HCT116 (cell line): ENCODE measurements around the gene SUGCT. TPM values are rescaled to one million over a fixed set of nuclear protein-coding genes. Genes with fewer than 3 reads are reported as not detected.

Experiments
- ATAC-seq: fragments of 200-7000 bp; cut with Tn5 transposase; 2 replicates; pipeline ENCODE4 v1.9.1; 2020; ENCODE audit warnings: mild to moderate bottlenecking, moderate library complexity
- BruUV-seq: library from RNA; stranded (reverse); fragments of 400-500 nt; replicated peaks from 2 replicates; lab custom pipeline; 2021; lab: Mats Ljungman, UMichigan
- CTCF ChIA-PET: fragments of 300-600 bp; sonication (Branson Sonifier 250); formaldehyde crosslinking; loops from one replicate; lab custom pipeline; 2021; ENCODE audit warnings: antibody characterized with exemption; lab: Charles Lee
- POLR2A ChIA-PET: fragments of 300-600, 350-600 bp; sonication (Branson Sonifier 250); formaldehyde crosslinking; loops from one replicate; lab custom pipeline; 2021; ENCODE audit warnings: antibody characterized with exemption; lab: Charles Lee
- RAD21 ChIA-PET, 2 experiments: fragments of 300-600 bp; sonication (Branson Sonifier 250); formaldehyde crosslinking; loops; one replicate each; lab custom pipeline; 2023; ENCODE audit warnings: low total read pairs in 2 of 2; ENCODE audit not compliant: uncharacterized antibody in 2 of 2, unreplicated experiment in 2 of 2, low non-redundant PET in 1 of 2; lab: Charles Lee
- DNase-seq: peaks from one replicate; pipeline ENCODE4 v3.0.0-alpha.2; 2010; ENCODE audit warnings: low read depth, low spot score
- H2AFZ ChIP-seq: fragments of 200-600 bp; shearing (Covaris generic), sonication (generic); 2 replicates; pipeline ENCODE4 v1.6.1; 2017; ENCODE audit warnings: low read depth, mixed run types, mixed read lengths, antibody characterized with exemption, low read length; ENCODE audit not compliant: poor library complexity, severe bottlenecking
- H3K27ac ChIP-seq: 2 replicates; pipeline ENCODE4 v1.5.1; 2012; ENCODE audit warnings: low read depth, low read length
- H3K27me3 ChIP-seq: fragments of 200-600 bp; sonication (generic); 2 replicates; pipeline ENCODE4 v1.6.1; 2016; ENCODE audit warnings: mixed run types, low read length, mixed read lengths; ENCODE audit not compliant: insufficient read depth
- H3K36me3 ChIP-seq, 2 experiments: fragments of 200-500 bp in 1 of 2; fragments of 200-600 bp in 1 of 2; sonication (Bioruptor generic) in 1 of 2; sonication (generic) in 1 of 2; 2 replicates each; pipeline versions ENCODE4 v1.5.1 to v1.6.1; 2014 to 2016; ENCODE audit warnings: low read length in 2 of 2, inconsistent platforms in 1 of 2, mixed read lengths in 1 of 2, mixed run types in 1 of 2; ENCODE audit not compliant: insufficient read depth in 2 of 2, control insufficient read depth in 1 of 2
- H3K4me1 ChIP-seq, 2 experiments: fragments of 200-600 bp in 1 of 2; sonication (generic) in 1 of 2; 2 replicates each; pipeline versions ENCODE4 v1.5.1 to v1.6.1; 2012 to 2017; ENCODE audit warnings: low read length in 2 of 2, inconsistent platforms in 1 of 2, mild to moderate bottlenecking in 1 of 2, mixed read lengths in 1 of 2, mixed run types in 1 of 2, moderate library complexity in 1 of 2; ENCODE audit not compliant: insufficient read depth in 2 of 2, control insufficient read depth in 1 of 2
- H3K4me2 ChIP-seq: fragments of 200-600 bp; sonication (generic); 2 replicates; pipeline ENCODE4 v1.6.1; 2017; ENCODE audit warnings: mixed run types, low read length, mixed read lengths
- H3K4me3 ChIP-seq, 2 experiments: fragments of 200-600 bp in 1 of 2; sonication (generic) in 1 of 2; replicated peaks in 1 of 2; 2 replicates each; pipeline ENCODE4 v1.5.1; 2011 to 2016; ENCODE audit warnings: low read length in 2 of 2, control low read depth in 1 of 2, low read depth in 1 of 2, mild to moderate bottlenecking in 1 of 2, mixed read lengths in 1 of 2, mixed run types in 1 of 2
- H3K79me2 ChIP-seq: fragments of 200-600 bp; sonication (generic); 2 replicates; pipeline ENCODE4 v1.6.1; 2017; ENCODE audit warnings: mild to moderate bottlenecking, mixed run types, low read length, moderate library complexity, mixed read lengths; ENCODE audit not compliant: insufficient read depth
- H3K9ac ChIP-seq: fragments of 200-600 bp; sonication (generic); 2 replicates; pipeline ENCODE4 v1.6.1; 2016; ENCODE audit warnings: low read length, mixed read lengths
- H3K9me2 ChIP-seq: fragments of 200-600 bp; sonication (generic), shearing (Covaris generic); 2 replicates; pipeline ENCODE4 v1.6.1; 2017; ENCODE audit warnings: mixed run types, mild to moderate bottlenecking, moderate library complexity; ENCODE audit not compliant: insufficient read depth
- H3K9me3 ChIP-seq, 2 experiments: fragments of 200-500 bp in 1 of 2; fragments of 200-600 bp in 1 of 2; sonication (Bioruptor generic) in 1 of 2; sonication (generic) in 1 of 2; 2 replicates each; pipeline ENCODE4 v1.6.1; 2014 to 2017; ENCODE audit warnings: low read length in 2 of 2, mixed read lengths in 2 of 2, inconsistent platforms in 1 of 2, low read depth in 1 of 2, mild to moderate bottlenecking in 1 of 2, mixed run types in 1 of 2, moderate library complexity in 1 of 2; ENCODE audit not compliant: control insufficient read depth in 1 of 2, insufficient read depth in 1 of 2
- H4K20me1 ChIP-seq: fragments of 200-600 bp; sonication (generic), shearing (Covaris generic); 2 replicates; pipeline ENCODE4 v1.6.1; 2017; ENCODE audit warnings: mixed run types, mild to moderate bottlenecking, moderate library complexity; ENCODE audit not compliant: insufficient read depth
- CBX3 ChIP-seq: IDR thresholded peaks from 2 replicates; pipeline ENCODE4 v1.6.1; 2012; ENCODE audit warnings: low read depth
- CEBPB ChIP-seq: IDR thresholded peaks from 2 replicates; pipeline ENCODE4 v1.6.1; 2012; ENCODE audit warnings: low read depth
- EGR1 ChIP-seq: IDR thresholded peaks from 2 replicates; pipeline ENCODE4 v1.6.1; 2012; ENCODE audit warnings: low read depth
- EZH2phosphoT487 ChIP-seq: fragments of 200-600 bp; IDR thresholded peaks from 2 replicates; pipeline ENCODE4 v1.6.1; 2018; ENCODE audit warnings: antibody characterized with exemption, borderline replicate concordance
- FOSL1 ChIP-seq: IDR thresholded peaks from 2 replicates; pipeline ENCODE4 v1.6.1; 2012; ENCODE audit warnings: low read depth
- MAX ChIP-seq: IDR thresholded peaks from 2 replicates; pipeline ENCODE4 v1.6.1; 2012
- RAD21 ChIP-seq: IDR thresholded peaks from 2 replicates; pipeline ENCODE4 v1.6.1; 2012; ENCODE audit warnings: low read depth, mild to moderate bottlenecking
- SP1 ChIP-seq: IDR thresholded peaks from 2 replicates; pipeline ENCODE4 v1.6.1; 2012; ENCODE audit warnings: low read depth
- SRF ChIP-seq: IDR thresholded peaks from 2 replicates; pipeline ENCODE4 v1.6.1; 2012; ENCODE audit warnings: low read depth
- YY1 ChIP-seq: IDR thresholded peaks from 2 replicates; pipeline ENCODE4 v1.6.1; 2011; ENCODE audit warnings: low read length, low read depth, moderate library complexity, mild to moderate bottlenecking; ENCODE audit not compliant: insufficient replicate concordance; ENCODE audit errors: extremely low read depth
- ZBTB33 ChIP-seq: IDR thresholded peaks from 2 replicates; pipeline ENCODE4 v1.6.1; 2011; ENCODE audit warnings: mild to moderate bottlenecking, low read length, moderate library complexity; ENCODE audit not compliant: insufficient replicate concordance; ENCODE audit errors: extremely low read depth
- ZFX ChIP-seq: fragments of 450-650 bp; IDR thresholded peaks from 2 replicates; pipeline ENCODE4 v1.6.1; 2017
- ZNF274 ChIP-seq: fragments of 200-500 bp; sonication (Bioruptor generic); IDR thresholded peaks from 2 replicates; pipeline ENCODE4 v1.6.1; 2014; ENCODE audit warnings: mild to moderate bottlenecking, low read depth, low read length, inconsistent platforms
- intact Hi-C: fragments of 100-400 bp; cut with micrococcal nuclease; formaldehyde crosslinking; loops from 2 replicates; pipeline ENCODE4 v1.10.0; 2022
- total RNA-seq: library from RNA; stranded (reverse); gene quantifications from one replicate; pipeline ENCODE4 v1.2.1, GENCODE V29; 2021; ENCODE audit not compliant: unreplicated experiment

The SUGCT gene
- total RNA-seq, 1 experiment from 2014 or later = 4.4 TPM

- Histone ChIP-seq H4K20me1 (no peaks in the 10 kb centered on the region), H3K36me3 (no peaks in the 10 kb centered on the region), H3K4me2 (no peak overlapping the region), H3K4me1 (no peaks in the 10 kb centered on the region), H3K4me3 (no peak overlapping the region), H3K9ac (no peak overlapping the region), H3K9me3 (no peaks in the 10 kb centered on the region), H3K27me3 (no peaks in the 10 kb centered on the region), H3K9me2 (no peaks in the 10 kb centered on the region), H2AFZ (no peak overlapping the region), H3K79me2 (no peaks in the 10 kb centered on the region), H3K27ac (no peak overlapping the region)
- ATAC-seq (no peak), DNase-seq (no peak)
- TF ChIP-seq SP1 = no peak
- TF ChIP-seq FOSL1 = no peak
- TF ChIP-seq CEBPB = no peak
- TF ChIP-seq MAX = no peak
- TF ChIP-seq ZNF274 = no peak
- TF ChIP-seq EGR1 = no peak
- CTCF ChIA-PET = no interaction called here
- RAD21 ChIA-PET = no interaction called here
- no TSS peak for BruUV-seq
- intact Hi-C loops = no loop called here
- POLR2A ChIA-PET = no interaction called here
These were observed 680.7 kb downstream of the SUGCT start for GRCh38 chr7:40815512-40815911.

GRCh38 chr7:40822861-40823260 is 688.1 kb downstream of the SUGCT start:
- ChIA-PET RAD21 (no interaction called here), POLR2A (no interaction called here), CTCF (no interaction called here)
- Histone ChIP-seq H3K4me3 (no peak overlapping the region), H4K20me1 (no peaks in the 10 kb centered on the region), H3K9ac (no peak overlapping the region), H3K9me3 (no peaks in the 10 kb centered on the region), H3K36me3 (no peaks in the 10 kb centered on the region), H3K27ac (no peak overlapping the region), H3K9me2 (no peaks in the 10 kb centered on the region), H3K79me2 (no peaks in the 10 kb centered on the region), H3K4me1 (no peaks in the 10 kb centered on the region), H3K27me3 (no peaks in the 10 kb centered on the region), H2AFZ (no peak overlapping the region), H3K4me2 (no peak overlapping the region)
- ATAC-seq = no peak
- BruUV-seq = no TSS peak
- no peak for DNase-seq
- intact Hi-C loops = no loop called here
- no peak for TF ChIP-seq MAX
- TF ChIP-seq YY1 = no peak
- no peak for TF ChIP-seq RAD21
- TF ChIP-seq ZFX = no peak
- no peak for TF ChIP-seq CBX3
- TF ChIP-seq SP1 = no peak
- TF ChIP-seq SRF = no peak
- TF ChIP-seq EZH2phosphoT487 = no peak
- no peak for TF ChIP-seq ZNF274
- no peak for TF ChIP-seq ZBTB33
